ENCODE data around the gene PCCB. TPM values are rescaled to one million over a fixed set of nuclear protein-coding genes. Genes with fewer than 3 reads are reported as not detected.

The PCCB gene
- total RNA-seq, 4 donors from 2014 or later = 22.2 to 37.9 (median 29.0) TPM

DNA sequence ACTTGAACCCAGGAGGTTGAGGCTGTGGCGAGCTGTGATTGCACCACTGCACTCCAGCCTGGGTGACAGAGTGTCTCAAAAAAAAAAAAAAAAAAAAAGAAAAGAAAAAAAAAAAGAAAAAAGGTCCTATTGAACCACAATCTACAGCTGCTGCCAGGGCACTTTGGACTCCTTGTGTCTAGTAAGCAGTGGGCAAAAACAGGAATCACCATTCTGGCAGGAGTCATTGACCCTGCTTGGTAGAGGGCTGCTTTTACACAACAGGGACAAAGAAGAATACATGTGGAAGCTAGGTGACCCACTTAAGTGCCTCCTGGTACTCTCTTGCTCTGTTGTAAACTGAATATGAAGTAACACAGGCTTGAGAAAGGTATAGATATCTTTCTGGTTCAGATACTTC, 14.6 kb upstream of the PCCB start:
- ATAC-seq (ENCODE audit: low FRiP score) = no peak
- TF ChIP-seq, protein P1, sequence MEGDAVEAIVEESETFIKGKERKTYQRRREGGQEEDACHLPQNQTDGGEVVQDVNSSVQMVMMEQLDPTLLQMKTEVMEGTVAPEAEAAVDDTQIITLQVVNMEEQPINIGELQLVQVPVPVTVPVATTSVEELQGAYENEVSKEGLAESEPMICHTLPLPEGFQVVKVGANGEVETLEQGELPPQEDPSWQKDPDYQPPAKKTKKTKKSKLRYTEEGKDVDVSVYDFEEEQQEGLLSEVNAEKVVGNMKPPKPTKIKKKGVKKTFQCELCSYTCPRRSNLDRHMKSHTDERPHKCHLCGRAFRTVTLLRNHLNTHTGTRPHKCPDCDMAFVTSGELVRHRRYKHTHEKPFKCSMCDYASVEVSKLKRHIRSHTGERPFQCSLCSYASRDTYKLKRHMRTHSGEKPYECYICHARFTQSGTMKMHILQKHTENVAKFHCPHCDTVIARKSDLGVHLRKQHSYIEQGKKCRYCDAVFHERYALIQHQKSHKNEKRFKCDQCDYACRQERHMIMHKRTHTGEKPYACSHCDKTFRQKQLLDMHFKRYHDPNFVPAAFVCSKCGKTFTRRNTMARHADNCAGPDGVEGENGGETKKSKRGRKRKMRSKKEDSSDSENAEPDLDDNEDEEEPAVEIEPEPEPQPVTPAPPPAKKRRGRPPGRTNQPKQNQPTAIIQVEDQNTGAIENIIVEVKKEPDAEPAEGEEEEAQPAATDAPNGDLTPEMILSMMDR (IDR thresholded peaks at IDR 0.05) = no peak

DNA sequence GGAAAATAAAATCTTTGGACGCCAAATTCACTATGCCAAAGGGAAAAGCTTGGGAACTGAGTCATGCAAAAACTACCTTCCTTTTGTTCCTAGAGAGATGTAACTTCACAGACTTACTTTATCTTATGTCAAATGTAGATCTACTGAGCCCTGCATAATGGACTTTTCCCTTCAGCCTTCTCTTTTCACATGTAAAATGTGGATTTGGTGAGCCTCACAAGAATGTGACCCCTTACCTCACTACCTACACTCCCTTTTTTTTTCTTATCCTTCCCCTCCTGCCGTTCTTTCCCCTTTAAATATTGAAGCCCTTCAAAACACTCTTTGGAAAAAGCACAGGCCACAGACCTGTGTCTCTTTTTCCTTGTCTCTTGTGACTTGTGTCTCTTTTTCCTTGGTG, 14.0 kb upstream of the PCCB start:
- TF ChIP-seq, protein P1 (IDR thresholded peaks at IDR 0.05) = no peak
- ATAC-seq (ENCODE audit: low FRiP score) (no peak), DNase-seq (ENCODE audit: low spot score) (no peak)

More for the DNA sequence above, 14.6 kb upstream of the PCCB start:
- DNase-seq (ENCODE audit: low spot score) = no peak

DNA sequence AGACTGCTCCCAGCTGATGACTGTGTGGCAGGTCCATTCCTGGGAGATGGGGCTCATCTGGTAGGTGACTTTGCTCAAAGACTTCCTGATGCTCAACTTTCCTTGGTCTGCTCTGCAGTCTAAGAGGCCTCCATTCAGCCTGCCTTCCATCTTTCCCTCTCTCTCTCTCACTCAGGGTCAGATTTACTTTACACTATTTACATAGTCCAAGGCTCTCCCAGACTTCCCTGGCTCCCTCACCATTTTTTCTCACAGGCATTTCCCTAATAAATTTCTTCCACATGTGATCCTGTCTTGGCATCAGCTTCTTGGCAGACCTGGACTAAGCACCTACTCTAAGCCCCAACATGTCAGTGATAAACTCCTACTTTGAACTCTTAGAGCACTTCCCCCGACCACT, 13.0 kb upstream of the PCCB start:
- TF ChIP-seq, protein P1 (IDR thresholded peaks at IDR 0.05) = no peak
- DNase-seq (ENCODE audit: low spot score) (no peak), ATAC-seq (ENCODE audit: low FRiP score) (no peak)

DNA sequence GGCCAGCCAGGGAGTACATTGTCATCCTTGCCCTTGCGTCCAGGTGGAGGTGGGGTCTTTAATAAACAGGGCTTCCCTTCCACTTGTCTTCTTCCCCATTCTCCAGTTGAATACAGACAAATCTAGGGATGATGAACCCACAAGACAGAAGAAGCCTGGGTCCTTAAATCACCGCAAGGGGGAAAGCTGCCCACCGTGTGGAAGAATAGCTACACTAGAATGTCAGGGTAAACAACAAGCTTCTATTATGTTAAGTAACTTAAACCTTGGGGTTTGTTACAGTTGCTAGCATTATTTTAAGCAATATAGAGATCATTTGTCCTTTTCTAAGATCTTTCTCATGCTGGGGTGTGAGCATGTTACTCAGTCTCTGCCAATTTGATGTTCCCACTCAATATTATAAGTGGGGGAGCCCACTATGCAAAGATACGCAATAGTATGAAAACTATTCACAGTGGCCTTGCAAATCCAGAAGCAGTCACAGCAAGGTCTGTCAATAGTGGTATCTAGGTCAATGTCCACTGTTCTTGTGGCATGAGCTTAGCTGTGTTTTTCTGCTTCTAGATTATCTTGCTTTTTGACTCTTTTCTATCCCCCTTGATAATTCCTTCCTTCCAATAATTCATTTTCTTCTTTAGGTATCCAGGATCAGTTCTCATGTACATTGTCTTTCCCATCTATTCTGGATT, 12.0 kb upstream of the PCCB start:
- DNase-seq (ENCODE audit: low spot score) (no peak), ATAC-seq (ENCODE audit: low FRiP score) (no peak)
- TF ChIP-seq, protein P1 (IDR thresholded peaks at IDR 0.05) = no peak

DNA sequence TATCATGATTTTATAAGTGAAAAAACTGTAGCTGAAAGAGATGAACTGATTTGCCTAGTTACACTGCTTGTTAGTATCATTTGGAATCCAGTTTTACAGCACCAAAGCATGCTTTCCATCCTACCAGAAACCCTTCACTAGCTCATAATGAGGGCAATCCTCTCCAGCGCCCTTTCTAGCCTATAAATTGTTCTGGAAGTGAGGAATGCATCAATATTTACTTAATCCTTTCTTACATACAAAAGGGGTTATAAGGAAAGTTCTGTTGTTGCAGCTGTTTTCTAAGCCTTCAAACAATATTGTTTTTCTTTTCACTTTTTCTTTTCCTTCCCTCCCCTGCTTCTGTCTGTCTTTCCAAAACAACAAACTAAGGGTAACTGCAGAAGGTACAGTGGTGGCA, 11.0 kb upstream of the PCCB start:
- DNase-seq (ENCODE audit: low spot score) = no peak
- TF ChIP-seq, protein P1 (IDR thresholded peaks at IDR 0.05) = no peak
- no peak for ATAC-seq (ENCODE audit: low FRiP score)

DNA sequence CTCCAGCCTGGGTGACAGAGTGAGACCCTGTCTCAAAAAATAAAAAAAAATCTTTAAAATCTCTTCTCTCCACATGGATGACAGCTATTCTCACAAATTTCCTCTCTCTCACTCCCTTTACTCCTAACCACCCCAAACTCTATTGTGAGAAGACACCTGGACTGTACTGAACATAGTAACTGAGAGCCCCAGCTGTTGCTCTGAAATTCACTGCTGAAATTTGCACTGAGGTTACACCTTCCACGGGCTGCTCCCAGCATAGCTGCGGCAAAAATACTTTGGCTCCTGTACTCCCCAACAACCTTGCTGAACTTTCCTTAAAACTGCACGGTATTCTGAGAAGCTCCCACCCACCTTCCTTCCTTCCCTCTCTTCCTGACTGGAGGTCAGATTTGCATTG, 4.4 kb upstream of the PCCB start:
- DNase-seq (ENCODE audit: low spot score) (no peak), ATAC-seq (ENCODE audit: low FRiP score) (no peak)
- TF ChIP-seq, protein P1 (IDR thresholded peaks at IDR 0.05) = no peak

DNA sequence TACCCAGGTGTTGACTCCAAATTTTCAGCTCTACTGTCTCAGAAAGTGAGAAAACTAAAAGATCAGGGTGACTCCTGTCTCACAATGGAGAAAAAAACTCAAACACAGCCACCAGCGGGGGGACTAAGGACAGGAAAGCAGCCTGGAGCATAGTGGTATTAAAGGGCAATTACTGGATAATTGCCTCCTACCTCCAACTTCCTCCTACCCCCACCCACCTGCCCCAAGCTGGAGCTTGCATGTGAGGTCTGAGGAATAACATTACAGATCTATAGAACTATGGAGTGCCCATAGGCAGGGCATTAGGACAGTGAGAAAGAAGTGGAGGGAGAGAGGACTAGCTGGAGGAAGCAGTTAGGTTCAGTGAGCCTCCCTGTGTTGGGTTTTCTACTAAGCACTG, 2.7 kb upstream of the PCCB start:
- ATAC-seq (ENCODE audit: low FRiP score) (no peak), DNase-seq (ENCODE audit: low spot score) (no peak)

More for the DNA sequence above, 2.7 kb upstream of the PCCB start:
- TF ChIP-seq, protein P1 (IDR thresholded peaks at IDR 0.05) = no peak

Data from omental fat pad (tissue), 4 donors.